Stimulated activated CD4-positive, alpha-beta T cell treated with anti-CD3 and anti-CD28 coated beads, Interleukin-1b, Interleukin-23, amount 100 ng/mL, for 48 hours (primary cell): ENCODE measurements around the gene LONP1.
"Not testable (repeated sequence)": the region's sequence is repeated elsewhere in the genome, so short reads cannot be mapped to it uniquely, and the experiment has no call there.

ENCODE experiments used
- DNase-seq: peaks from one replicate; pipeline ENCODE4 v3.0.0-alpha.2; 2020

LONP1 gene, protein sequence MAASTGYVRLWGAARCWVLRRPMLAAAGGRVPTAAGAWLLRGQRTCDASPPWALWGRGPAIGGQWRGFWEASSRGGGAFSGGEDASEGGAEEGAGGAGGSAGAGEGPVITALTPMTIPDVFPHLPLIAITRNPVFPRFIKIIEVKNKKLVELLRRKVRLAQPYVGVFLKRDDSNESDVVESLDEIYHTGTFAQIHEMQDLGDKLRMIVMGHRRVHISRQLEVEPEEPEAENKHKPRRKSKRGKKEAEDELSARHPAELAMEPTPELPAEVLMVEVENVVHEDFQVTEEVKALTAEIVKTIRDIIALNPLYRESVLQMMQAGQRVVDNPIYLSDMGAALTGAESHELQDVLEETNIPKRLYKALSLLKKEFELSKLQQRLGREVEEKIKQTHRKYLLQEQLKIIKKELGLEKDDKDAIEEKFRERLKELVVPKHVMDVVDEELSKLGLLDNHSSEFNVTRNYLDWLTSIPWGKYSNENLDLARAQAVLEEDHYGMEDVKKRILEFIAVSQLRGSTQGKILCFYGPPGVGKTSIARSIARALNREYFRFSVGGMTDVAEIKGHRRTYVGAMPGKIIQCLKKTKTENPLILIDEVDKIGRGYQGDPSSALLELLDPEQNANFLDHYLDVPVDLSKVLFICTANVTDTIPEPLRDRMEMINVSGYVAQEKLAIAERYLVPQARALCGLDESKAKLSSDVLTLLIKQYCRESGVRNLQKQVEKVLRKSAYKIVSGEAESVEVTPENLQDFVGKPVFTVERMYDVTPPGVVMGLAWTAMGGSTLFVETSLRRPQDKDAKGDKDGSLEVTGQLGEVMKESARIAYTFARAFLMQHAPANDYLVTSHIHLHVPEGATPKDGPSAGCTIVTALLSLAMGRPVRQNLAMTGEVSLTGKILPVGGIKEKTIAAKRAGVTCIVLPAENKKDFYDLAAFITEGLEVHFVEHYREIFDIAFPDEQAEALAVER

DNA sequence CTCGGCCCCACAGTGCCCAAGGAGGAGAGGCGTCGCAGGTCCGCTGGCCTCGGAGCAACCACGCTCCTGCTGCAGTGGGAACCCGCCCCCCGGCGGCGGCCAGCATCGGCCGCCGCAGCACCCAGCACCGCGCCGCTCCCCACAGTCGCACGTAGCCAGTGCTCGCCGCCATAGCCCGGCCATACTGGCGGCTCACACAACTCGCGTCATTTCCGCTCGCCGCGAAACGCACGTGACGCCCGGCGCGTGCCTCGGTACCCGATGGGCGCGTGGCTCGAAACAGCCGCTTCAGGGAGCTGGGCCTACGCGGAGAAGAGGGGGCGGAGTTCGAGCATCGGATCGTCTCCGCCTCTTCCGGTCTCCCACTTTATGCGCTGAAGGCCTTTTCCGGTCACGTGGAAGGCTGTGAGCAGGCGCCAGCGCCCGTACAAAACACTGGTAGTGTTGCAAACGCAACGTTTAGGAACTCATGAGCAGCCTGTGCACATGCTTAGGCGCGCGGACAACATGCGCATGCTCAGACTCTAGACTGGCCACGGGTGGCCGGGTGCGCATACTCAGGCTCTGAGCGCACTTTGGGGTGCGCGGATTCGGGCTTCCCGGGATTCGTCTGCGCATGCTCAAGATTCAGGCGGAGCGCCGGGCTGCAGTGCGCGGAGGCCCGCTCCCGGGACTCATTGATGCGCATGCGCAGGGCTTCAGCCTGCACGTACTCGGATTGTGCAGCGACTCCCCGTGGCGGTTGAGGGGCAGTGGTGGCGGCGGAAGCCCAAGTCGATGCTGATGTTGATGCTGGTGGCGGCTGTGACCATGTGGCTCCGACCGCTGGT, at the start of gene LONP1, which contains the start of gene CATSPERD:
Gene LONP1 (minus strand): TSS at position 186 of the 830 bp plus-strand sequence. CDS start 14 bp downstream, at position 172.
Gene CATSPERD (plus strand): TSS at position 677 of the 830 bp plus-strand sequence. CDS start 101 bp downstream, at position 778.
- DNase-seq: peak; percentile 98

DNA sequence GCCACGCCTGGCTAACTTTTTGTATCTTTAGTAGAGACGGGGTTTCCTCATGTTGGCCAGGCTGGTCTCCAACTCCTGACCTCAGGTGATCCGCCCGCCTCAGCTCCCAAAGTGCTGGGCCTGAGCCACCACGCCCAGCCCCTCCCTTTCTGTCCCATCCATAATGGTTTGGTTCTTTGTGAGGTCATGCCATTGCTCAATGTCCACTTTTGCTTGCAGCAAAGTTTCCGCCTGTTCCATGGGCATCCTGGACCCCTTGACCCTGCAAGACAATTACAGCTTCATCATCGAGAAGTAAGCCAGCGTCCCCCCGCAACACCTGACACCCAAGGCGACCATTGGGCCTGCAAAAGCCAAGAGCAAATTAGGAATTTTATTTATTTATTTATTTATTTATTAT, 48.0 kb upstream of the LONP1 start:
- no peak for DNase-seq

DNA sequence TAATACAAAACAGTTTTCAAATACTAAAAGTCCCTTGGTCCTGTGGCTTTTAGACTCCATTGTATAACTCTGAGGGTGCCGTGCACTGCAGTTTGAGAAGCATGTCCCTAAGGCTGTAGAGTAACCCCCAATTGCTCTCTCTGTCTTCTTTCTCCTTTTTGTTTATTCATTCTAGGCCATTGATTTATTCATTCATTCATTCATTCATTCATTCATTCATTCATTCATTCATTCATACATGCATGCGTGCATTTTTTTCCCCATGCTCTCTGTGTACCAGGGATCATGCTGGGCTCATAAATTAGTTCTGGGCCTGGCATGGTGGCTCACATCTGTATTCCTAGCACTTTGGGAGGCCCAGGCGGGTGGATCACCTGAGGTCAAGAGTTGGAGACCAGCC, 45.3 kb upstream of the LONP1 start:
- DNase-seq: no peak

DNA sequence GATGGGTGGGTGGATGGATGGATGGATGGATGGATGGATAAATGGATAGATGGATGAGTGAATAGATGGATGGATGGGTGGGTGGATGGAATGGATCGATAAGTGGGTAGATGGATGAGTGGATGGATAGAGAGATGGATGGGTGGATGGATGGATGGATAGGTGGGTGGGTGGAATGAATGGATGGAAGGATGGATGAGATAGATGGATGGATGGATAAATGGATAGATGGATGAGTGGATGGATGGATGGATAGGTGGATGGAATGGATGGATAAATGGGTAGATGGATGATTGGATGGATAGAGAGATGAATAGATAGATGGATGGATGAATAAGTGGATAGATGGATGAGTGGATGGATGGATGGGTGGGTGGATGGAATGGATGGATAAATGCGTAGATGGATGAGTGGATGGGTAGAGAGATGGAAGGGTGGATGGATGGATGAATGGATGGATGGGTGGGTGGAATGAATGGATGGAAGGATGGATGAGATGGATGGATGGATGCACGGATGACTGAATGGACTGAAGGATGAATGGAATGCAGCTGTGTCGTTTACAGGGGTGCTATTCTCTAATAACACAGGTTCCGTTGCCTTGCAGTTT, 42.8 kb upstream of the LONP1 start:
- no peak for DNase-seq

DNA sequence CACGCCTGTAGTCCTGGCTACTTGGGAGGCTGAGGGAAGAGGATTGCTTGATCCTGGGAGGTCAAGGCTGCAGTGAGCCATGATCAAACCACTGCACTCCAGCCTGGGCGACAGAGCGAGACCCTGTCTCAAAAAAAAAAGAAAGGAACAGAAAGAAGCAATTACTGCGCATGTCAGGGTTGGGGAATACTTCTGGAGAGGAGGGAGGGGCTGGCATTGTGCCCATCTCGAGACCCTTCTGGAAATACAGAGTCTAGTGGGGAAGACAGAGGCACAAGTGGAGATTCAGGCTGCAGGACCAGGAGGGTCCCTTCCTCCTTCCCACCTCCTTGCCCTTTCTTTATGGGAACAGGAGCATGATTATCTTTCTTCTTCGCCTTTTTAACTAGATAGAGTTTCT, 33.8 kb upstream of the LONP1 start:
- no peak for DNase-seq

DNA sequence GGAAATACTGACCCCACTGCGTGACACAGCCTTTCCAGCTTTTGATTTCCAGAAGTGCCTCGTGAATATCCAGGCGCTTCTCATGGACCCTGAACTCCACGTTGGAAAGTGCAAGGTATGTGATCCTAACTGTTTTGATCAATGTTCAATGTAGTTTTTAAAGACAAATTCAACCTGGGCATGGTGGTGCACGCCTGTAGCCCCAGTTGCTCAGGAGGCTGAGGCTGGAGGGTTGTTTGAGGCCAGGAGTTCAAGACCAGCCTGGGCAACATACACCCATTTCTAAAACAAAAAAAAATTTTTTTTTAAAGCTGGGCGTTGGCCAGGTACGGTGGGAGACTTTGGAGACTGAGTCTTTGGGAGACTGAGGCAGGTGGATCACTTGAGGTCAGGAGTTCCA, 31.8 kb upstream of the LONP1 start:
- no peak for DNase-seq

DNA sequence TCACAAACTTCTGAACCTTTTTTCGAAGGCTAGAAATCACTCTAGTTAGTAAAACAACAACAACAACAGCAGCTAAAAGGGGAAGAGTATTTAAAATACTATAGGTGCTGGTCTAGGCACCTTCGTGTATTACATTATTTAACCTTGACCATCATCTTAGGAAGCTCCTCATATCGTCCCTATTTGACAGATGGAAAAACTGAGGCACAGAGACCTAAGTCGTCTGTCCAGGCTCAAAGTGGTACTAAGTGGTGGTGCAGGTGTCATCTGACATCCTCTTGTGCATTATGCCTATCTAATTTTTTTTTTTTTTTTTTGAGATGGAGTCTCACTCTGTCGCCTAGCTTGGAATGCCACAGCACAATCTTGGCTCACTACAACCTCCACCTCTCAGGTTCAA, 29.6 kb upstream of the LONP1 start:
- no peak for DNase-seq

DNA sequence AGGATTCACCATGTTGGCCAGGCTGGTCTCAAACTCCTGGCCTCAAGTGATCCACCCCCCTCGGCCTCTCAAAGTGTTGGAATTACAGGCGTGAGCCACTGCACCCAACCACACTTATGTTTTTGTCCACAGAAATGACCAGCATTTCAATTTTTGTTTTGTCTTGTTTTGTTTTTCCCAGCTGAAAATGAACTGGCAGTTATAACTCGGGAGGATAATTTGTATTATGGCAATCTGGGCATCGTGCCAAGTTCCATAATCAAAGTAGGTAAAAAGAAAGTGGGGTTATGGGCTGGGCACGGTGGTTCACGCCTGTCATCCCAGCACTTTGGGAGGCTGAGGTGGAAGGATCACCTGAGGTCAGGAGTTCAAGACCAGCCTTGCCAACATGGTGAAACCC, 29.0 kb upstream of the LONP1 start:
- DNase-seq: not testable (repeated sequence)

DNA sequence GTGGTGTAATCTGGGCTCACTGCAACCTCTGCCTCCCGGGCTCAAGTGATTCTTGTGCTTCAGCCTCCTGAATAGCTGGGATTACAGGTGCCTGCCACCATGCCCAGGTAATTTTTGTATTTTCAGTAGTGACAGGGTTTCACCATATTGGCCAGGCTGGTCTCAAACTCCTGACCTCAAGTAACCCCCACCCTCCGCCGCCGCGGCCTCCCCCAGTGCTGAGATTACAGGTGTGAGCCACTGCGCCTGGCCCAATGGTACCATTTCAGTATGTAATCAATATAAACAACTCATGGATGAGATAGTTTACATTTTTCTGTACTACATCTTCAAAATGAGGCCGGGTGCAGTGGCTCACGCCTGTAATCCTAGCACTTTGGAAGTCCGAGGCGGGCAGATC, 25.1 kb upstream of the LONP1 start:
- DNase-seq: not testable (repeated sequence)

DNA sequence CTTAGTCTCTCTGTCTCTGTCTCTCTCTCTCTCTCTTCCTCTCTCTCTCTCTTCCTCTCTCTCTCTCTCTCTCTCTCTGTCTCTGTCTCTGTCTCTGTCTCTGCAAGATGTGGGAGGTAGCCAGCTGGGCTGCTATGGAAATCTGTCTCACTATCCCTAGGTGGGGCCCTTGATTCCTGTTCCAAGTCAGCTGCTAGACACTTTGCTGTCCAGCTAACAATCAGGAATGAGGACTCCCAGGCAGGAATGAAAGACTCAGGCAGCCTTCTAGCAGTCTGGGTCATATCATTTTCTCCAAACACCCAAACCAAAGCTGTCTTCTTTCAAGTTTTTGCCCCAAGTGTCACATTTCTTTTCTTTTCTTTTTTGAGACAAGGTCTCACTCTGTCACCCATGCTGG, 23.7 kb upstream of the LONP1 start:
- no peak for DNase-seq

DNA sequence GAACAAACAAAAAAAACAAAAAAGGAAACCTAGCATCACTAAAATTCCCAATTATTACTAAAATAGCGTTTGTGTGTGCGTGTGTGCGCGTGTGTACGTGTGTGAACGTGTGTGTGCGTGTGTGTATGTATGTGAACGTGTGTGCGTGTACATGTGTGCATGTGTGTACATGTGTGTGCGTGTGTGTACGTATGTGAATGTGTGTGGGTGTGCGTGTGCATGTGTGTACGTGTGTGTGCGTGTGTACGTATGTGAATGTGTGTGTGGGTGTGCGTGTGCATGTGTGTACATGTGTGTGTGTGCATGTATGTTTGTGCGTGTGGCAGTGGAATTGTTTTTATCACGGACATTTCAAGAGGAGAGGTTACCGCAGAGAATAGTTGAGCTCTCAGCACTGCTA, 22.1 kb upstream of the LONP1 start:
- no peak for DNase-seq

DNA sequence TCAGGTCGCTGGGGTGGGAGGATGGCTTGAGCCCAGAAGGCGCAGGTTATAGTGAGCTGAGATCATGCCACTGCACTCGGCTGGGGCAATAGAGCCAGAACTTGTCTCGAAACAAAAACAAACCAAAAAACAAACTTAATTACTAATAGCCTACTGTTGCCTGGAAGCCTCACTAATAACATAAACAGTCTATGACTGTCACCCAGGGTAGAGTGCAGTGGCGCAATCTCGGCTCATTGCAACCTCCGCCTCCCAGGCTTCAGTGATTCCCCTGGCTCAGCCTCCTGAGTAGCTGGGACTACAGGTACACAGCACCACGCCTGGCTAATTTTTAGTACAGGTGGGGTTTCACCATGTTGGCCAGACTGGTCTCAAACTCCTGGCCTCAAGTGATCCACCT, 18.5 kb upstream of the LONP1 start:
- DNase-seq: no peak

DNA sequence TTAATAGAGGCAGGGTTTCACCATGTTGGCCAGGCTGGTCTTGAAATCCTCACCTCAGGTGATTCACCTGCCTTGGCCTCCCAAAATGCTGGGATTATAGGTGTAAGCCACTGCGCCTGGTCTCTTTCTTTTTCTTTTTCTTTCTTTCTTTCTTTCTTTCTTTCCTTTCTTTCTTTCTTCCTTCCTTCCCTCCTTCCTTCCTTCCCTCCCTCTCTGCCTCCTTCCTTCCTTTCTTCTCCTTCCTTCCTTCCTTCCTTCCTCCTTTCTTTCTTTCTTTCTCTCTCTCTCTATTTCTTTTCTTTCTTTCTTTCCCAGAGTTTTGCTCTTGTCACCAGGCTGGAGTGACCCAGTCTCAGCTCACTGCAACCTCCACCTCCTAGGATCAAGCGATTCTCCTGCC, 13.2 kb upstream of the LONP1 start:
- DNase-seq: not testable (repeated sequence)

DNA sequence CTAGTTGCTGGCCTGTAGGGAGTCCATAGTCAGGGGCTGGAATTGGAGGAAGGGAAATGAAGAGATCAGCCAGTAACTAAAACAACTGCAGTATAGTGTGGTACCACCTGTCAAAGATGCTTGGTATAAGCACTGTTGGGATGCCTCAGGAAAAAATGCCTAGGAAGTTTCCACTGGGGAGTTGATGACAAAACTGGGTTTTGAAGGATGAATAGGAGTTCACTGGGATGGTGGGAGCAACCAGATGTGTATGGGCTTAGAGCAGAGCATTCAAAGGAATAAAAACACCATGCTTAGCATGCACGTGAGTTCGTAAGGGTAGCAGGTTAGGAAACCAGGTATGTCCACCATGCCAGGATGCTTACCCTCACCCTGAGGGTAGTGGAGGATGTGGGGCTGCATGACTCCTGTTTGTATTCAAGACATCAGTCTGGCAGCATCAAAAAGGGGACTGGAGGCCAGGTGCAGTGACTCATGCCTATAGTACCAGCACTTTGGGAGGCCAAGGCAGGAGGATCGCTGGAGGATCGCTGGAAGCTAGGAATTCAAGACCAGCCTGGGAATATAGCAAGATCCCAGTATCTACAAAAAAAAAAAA, 7.6 kb upstream of the LONP1 start:
- no peak for DNase-seq

DNA sequence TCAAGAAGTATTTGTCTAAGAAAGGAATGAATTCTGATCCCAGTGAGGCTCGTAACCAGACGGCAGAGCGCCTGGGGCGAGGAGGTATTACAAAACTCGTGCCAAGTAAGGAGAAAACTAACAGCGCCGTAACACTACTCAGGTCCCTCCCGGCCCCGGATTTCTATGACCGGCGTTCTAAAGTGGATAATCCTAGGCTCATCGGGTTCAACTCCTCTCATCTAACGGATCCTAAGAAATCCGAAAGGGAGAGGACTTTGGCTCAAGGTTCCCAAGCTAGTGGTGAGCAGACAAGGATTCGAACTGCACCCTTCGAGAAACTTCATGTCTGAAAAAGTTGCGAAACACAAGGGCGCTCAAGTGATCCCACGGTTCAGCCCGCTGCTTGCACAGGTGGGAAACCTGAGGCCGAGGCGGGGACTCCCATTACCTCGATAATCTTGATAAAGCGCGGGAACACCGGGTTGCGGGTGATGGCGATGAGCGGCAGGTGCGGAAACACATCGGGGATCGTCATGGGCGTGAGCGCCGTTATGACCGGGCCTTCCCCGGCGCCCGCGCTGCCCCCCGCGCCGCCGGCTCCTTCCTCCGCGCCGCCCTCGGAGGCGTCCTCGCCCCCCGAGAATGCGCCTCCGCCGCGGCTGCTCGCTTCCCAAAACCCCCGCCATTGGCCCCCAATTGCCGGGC, 529 bp downstream of the LONP1 start:
- DNase-seq: peak; percentile 51

DNA sequence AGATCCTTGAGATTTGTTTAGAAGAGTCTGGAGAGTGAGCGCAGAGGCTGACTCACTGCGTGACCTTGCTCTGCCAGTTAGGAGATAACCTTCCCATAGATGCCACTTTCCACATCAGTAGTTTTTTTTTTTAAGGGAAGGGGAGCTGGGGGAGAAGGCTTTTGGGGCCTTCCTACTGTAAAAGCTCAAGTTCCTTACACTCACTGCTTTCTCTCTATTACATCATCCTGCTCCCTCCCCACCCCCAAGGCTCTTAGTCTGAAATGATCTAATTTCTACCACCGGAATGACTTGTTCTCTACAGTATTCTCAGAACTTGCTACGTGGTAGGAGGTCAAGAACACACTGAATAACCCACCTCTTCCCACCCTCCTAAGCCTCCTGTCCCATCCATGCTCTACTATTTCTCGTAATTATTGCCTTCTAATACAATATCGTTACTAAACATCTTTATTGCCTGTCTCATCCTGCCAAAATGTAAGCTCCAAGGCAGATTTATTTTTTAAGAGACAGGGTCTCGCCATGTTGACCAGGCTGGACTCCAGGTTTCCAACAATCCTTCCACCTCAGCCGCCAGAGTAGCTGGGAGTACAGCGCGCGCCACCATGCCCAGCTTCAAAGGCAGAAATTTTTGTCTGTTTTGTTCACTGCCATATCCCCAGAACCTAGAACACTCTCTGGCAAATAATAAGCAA, 1.2 kb downstream of the LONP1 start:
- DNase-seq: peak; percentile 72

DNA sequence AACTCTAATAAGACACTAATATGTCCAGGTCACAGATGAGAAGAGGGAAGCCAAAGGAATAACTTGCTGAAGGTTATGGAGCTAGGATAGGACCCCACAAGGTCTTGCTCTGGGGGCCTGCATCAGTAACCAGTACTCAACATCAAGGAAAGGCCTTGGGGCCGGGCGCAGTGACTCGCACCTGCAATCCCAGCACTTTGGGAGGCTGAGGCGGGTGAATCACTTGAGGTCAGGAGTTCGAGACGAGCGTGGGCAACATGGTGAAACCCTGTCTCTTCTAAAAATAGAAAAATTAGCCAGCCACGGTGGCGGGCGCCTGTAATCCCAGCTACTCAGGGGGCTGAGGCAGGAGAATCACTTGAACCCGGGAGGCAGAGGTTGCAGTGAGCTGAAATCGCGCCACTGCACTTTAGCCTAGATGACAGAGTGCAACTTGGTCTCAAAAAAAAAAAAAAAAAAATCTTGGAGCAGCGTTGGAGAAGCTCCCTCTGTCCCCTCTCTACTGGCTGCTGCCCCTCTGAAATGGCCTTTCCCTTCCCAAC, 1.8 kb downstream of the LONP1 start:
- peak; percentile 83 for DNase-seq

DNA sequence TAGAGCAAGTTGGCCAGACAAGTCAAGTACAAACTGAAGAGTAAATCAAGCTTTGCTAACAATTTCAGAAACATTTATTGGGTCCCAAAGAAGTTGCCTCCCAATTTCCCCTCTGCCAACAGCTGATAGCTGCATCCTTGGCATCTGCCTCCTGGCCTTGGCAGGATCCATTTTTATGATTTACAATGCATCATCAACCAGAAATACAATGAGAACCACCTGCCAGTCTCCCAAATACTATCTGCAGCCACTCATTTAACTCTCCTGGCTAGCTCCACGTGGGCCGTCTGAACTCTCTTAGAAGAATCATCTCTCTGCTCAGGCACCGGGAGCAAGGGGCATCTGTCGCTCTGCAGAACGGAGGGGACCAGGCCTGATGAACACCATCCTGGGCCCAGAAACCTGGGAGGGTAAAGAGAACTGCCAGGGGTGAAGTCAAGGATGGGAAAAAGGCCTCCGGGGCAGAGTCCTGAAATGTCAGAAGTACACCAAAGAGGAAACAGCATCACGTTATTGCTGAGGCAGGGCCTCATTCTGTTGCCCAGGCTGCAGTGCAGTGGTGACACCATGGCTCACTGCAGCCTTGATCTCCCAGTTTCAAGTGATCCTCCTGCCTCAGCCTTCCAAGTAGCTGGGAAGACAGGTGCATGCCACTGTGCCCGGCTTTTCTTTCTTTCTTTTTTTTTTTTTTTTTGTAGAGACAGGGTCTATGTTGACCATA, 2.6 kb downstream of the LONP1 start:
- no peak for DNase-seq

DNA sequence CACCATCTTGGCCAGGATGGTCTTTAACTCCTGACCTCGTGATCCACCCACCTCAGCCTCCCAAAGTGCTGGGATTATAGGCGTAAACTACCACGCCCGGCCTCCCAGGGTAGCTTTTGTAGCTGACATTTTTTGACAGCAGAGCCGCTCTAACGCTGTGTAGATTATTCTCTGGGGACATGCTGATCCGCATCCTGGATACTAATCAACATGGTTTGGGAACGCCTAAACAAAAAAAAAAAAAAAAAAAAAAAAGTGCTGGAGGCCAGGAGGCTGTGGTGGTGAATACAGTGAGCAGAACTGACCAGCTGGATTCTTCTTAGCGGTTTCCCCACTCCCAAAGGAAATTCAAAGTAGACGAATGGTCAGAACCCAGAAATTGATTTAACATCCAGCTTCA, 5.1 kb downstream of the LONP1 start:
- DNase-seq: no peak

DNA sequence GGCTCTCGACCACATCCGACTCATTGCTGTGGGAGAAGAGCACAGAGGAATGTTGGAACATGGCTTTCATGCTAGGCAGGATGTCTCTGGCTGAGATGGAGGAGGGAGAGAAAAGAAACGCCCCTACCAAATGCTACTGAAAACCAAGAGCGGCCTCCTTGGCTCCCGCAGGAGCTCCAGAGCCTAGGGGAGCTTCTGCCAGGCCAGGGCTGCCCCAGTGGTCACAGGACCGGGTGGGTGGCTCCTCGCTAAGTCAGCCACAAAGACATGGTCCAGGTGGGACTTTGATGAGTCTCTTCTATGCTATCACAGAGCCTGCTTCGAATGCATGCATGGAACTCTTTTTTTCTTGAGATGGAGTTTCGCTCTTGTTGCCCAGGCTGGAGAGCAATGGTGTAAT, 6.7 kb downstream of the LONP1 start:
- no peak for DNase-seq
